Liver (tissue), 3 donors: Measurements from ENCODE around the gene PPP1R12A.
"Not testable (repeated sequence)": the region's sequence is repeated elsewhere in the genome, so short reads cannot be mapped to it uniquely, and the experiment has no call there.

Experiments
- CTCF ChIP-seq: fragments of 150-350 bp; IDR thresholded peaks from 2 replicates; pipeline ENCODE4 v1.5.1; 2017; ENCODE audit warnings: improper control_type of control experiment, low read depth, low read length; ENCODE audit not compliant: missing input control
- JUND ChIP-seq, 2 donors: IDR thresholded peaks; 2 replicates each; pipeline ENCODE4 v1.6.1; 2016; ENCODE audit warnings: antibody characterized with exemption in 2 of 2
- TAF1 ChIP-seq: conservative IDR thresholded peaks from 2 replicates; pipeline ENCODE4 v1.6.1; 2016; ENCODE audit warnings: antibody characterized with exemption, mild to moderate bottlenecking
- donor health status: healthy.
- donor health status: healthy.

GRCh38 chr12:79977856-79978460 lies 43.1 kb upstream of the PPP1R12A start:
- TF ChIP-seq CTCF; TAF1; JUND (IDR thresholded peaks at IDR 0.05): not testable (repeated sequence)
